Heart right ventricle (tissue), 16 donors: Measurements from ENCODE around the gene CLDND1. TPM values are rescaled to one million over a fixed set of nuclear protein-coding genes. Genes with fewer than 3 reads are reported as not detected.

ENCODE experiments used
- ATAC-seq, 8 donors: fragments of 200-7000 bp; cut with Tn5 transposase; one replicate each; pipeline ENCODE4 v1.9.1; 2020; ENCODE audit warnings: mild to moderate bottlenecking in 8 of 8, moderate library complexity in 8 of 8, moderate number of reproducible peaks in 1 of 8
- DNase-seq, 2 donors: peaks; one replicate each; pipeline ENCODE4 v3.0.0-alpha.2; 2020
- H3K27ac ChIP-seq, 10 donors: fragments of 200-600 bp; sonication (generic) in 2 of 10; one replicate each; pipeline versions ENCODE4 v1.5.0 to v1.8.0; 2020 to 2022; ENCODE audit warnings: mild to moderate bottlenecking in 3 of 10
- H3K27me3 ChIP-seq, 7 donors: fragments of 200-600 bp; one replicate each; pipeline ENCODE4 v1.8.0; 2021 to 2022; ENCODE audit warnings: mild to moderate bottlenecking in 2 of 7
- H3K36me3 ChIP-seq, 9 donors: fragments of 200-600 bp; sonication (generic) in 1 of 9; one replicate each; pipeline versions ENCODE4 v1.5.0 to v1.8.0; 2020 to 2022; ENCODE audit warnings: mild to moderate bottlenecking in 2 of 9
- H3K4me1 ChIP-seq, 9 donors: fragments of 200-600 bp; sonication (generic) in 1 of 9; one replicate each; pipeline versions ENCODE4 v1.5.0 to v1.8.0; 2020 to 2022; ENCODE audit warnings: mild to moderate bottlenecking in 4 of 9
- H3K4me3 ChIP-seq, 10 donors: fragments of 200-600 bp; sonication (generic) in 2 of 10; one replicate each; pipeline versions ENCODE4 v1.5.0 to v1.8.0; 2020 to 2022; ENCODE audit warnings: mild to moderate bottlenecking in 7 of 10, moderate library complexity in 2 of 10
- H3K9me3 ChIP-seq, 11 donors: fragments of 200-600 bp in 10 of 11; sonication (generic) in 2 of 11; one replicate each; pipeline versions ENCODE4 v1.5.0 to v1.8.0; 2013 to 2022; ENCODE audit warnings: mild to moderate bottlenecking in 2 of 11, control low read depth in 1 of 11, moderate library complexity in 1 of 11
- CTCF ChIP-seq, 9 donors: fragments of 200-600 bp; sonication (generic) in 2 of 9; IDR thresholded peaks; one replicate each; pipeline versions ENCODE4 v1.5.0 to v1.8.0; 2021 to 2022; ENCODE audit warnings: antibody characterized with exemption in 9 of 9, mild to moderate bottlenecking in 5 of 9, moderate library complexity in 1 of 9
- WGBS, 2 donors: extraction: QIAGEN DNeasy Blood & Tissue Kit; methylation state at CpG; one replicate each; pipeline ENCODE4 v1.1.7; 2013; ENCODE audit warnings: inconsistent platforms in 1 of 2; 5-methylcytosine and 5-hydroxymethylcytosine counted together
- intact Hi-C, 10 donors: fragments of 100-400 bp; cut with DNase I; formaldehyde crosslinking; loops; one replicate each; pipeline versions ENCODE4 v1.11.1 to v1.14.2; 2022
- polyA plus RNA-seq, 2 donors: library from polyadenylated mRNA; stranded (reverse); fragments of 200-250 nt; gene quantifications; one replicate each; pipeline ENCODE4 v1.2.3, GENCODE V29; 2013
- total RNA-seq, 10 donors: library from RNA; stranded (reverse); fragmentation: NEBNext Ultra II Directional in 3 of 10; extraction: Animal tissue kit (Norgen Biotek cat#: 25700) in 3 of 10; gene quantifications; one replicate each; pipeline versions ENCODE4 v1.2.1 to v1.2.4, GENCODE V29; 2021 to 2023
- donor health status: Arrhythmogenic right ventricular cardiomyopathy.
- donor health status: ischemic (EF 13 %, LVEDD 7.1; RV severe dilation, severe dysfunction).
- donor health status: healthy with polysubstance abuse.
- donor health status: DM: no; HTN: yes; CAD: no.
- donor health status: DM: no; HTN: no; CAD: no.
- donor health status: ischemic (EF 25% LVEDD 6.9; RV normal size, moderate dysfunction).
- donor health status: ischemic (EF 25% LVEDD 5.7; RV mildly dilated, moderate dysfunction).
- donor health status: healthy.
- donor health status: DM: yes; HTN: yes; CAD: no.
- donor health status: Ischemic cardiomyopathy.
- donor health status: ischemic (EF 35%, LVEDD 5.7; RV mildly dilated, moderate dysfunction).
- donor health status: nonischemic (EF 11% LVEDD 7.7; RV severe dilation, severe dysfunction).
- donor health status: DM: yes; HTN: yes; CAD: no.
- donor health status: PGD.
- donor health status: ischemic (EF 29% LVEDD 5.4; RV normal size, mild dysfunction).
- donor health status: nonischemic (EF 23%, LVEDD 6.1; RV moderate dilation, normal function).

CLDND1 gene
- total and polyA plus RNA-seq, 12 donors = 55.6 to 99.9 (median 75.5) TPM

GRCh38 chr3:98530676-98531075 lies 8.0 kb upstream of the CLDND1 start:
- no peak for TF ChIP-seq CTCF (IDR thresholded peaks at IDR 0.05)
- H3K9me3 ChIP-seq = no peaks in the 10 kb centered on the region
- intact Hi-C loops = no loop called here
- WGBS, 2 donors = 91 to 92% methylated on average over 2 of the region's 2 CpGs
- H3K27ac ChIP-seq = no peak overlapping the region
- ATAC-seq (no peak), DNase-seq (no peak)
- no peaks in the 10 kb centered on the region for H3K4me1 ChIP-seq
- H3K4me3 ChIP-seq = no peak overlapping the region
- H3K36me3 ChIP-seq = no peaks in the 10 kb centered on the region
- H3K27me3 ChIP-seq = peaks cover 0 to 3% (median 0%) of the 10 kb centered on the region in 7 donors

- no peak overlapping the region for H3K27ac ChIP-seq
- no peaks in the 10 kb centered on the region for H3K4me1 ChIP-seq
- no peak overlapping the region for H3K4me3 ChIP-seq
- WGBS, 2 donors = 91 to 92% methylated on average over 8 of the region's 8 CpGs
- intact Hi-C loops = loop anchor here in 1 of 10 donors (10.0 kb wide), 1 partner anchor 205 kb away; no protein-coding TSS in a partner anchor
- TF ChIP-seq CTCF (IDR thresholded peaks at IDR 0.05) = no peak
- H3K27me3 ChIP-seq = peaks cover 0 to 3% (median 0%) of the 10 kb centered on the region in 7 donors
- H3K36me3 ChIP-seq = no peaks in the 10 kb centered on the region
- no peaks in the 10 kb centered on the region for H3K9me3 ChIP-seq
- no peak for ATAC-seq
- DNase-seq = no peak
These were observed 7.3 kb upstream of the CLDND1 start for GRCh38 chr3:98529856-98530459.

GRCh38 chr3:98528474-98529346 lies 6.0 kb upstream of the CLDND1 start:
- ATAC-seq (no peak), DNase-seq (no peak)
- H3K27ac ChIP-seq = no peak overlapping the region
- TF ChIP-seq CTCF (IDR thresholded peaks at IDR 0.05) = no peak
- no peak overlapping the region for H3K4me3 ChIP-seq
- 53 to 58% methylated on average over 4 of the region's 4 CpGs for WGBS, 2 donors
- H3K36me3 ChIP-seq = no peaks in the 10 kb centered on the region
- H3K4me1 ChIP-seq = no peaks in the 10 kb centered on the region
- intact Hi-C loops = loop anchor here in 1 of 10 donors (10.0 kb wide), 1 partner anchor 206 kb away; no protein-coding TSS in a partner anchor
- no peaks in the 10 kb centered on the region for H3K9me3 ChIP-seq
- peaks cover 0 to 3% (median 0%) of the 10 kb centered on the region in 7 donors for H3K27me3 ChIP-seq

- DNase-seq (no peak), ATAC-seq (no peak)
- no peaks in the 10 kb centered on the region for H3K9me3 ChIP-seq
- no peak overlapping the region for H3K27ac ChIP-seq
- peaks cover 0 to 7% (median 0%) of the 10 kb centered on the region in 9 donors for H3K36me3 ChIP-seq
- intact Hi-C loops = loop anchor here in 1 of 10 donors (10.0 kb wide), 1 partner anchor 209 kb away; no protein-coding TSS in a partner anchor
- no peak for TF ChIP-seq CTCF (IDR thresholded peaks at IDR 0.05)
- H3K4me1 ChIP-seq = peaks cover 0 to 19% (median 13%) of the 10 kb centered on the region in 9 donors
- H3K4me3 ChIP-seq = no peak overlapping the region
- WGBS, 2 donors = 87 to 91% methylated on average over 6 of the region's 6 CpGs
- peaks cover 0 to 3% (median 0%) of the 10 kb centered on the region in 7 donors for H3K27me3 ChIP-seq
These were observed 2.8 kb upstream of the CLDND1 start for GRCh38 chr3:98525494-98525893.
